ENCODE measurements around the gene LAT. TPM values are rescaled to one million over a fixed set of nuclear protein-coding genes. Genes with fewer than 3 reads are reported as not detected.
"Not testable (repeated sequence)": the region's sequence is repeated elsewhere in the genome, so short reads cannot be mapped to it uniquely, and the experiment has no call there.

Gene LAT
- polyA plus RNA-seq, 1 experiment, result 2.6 TPM

- H3K27me3 ChIP-seq (ENCODE audit: control insufficient read depth, insufficient read depth, low read length), result no peaks in the 10 kb centered on the region
- no peak overlapping the region for H3K27ac ChIP-seq (ENCODE audit: low read depth, low read length)
- peaks cover 7% of the 10 kb centered on the region; the same call in 1 of the 2 replicates for H3K9me3 ChIP-seq (ENCODE audit: control insufficient read depth, insufficient read depth, low read length)
- CTCF ChIA-PET, result no interaction called here
- DNase-seq (ENCODE audit: low read depth, low spot score), result no peak
- no peak overlapping the region for H3K4me3 ChIP-seq (ENCODE audit: low read depth, low read length)
- POLR2A ChIA-PET, result no interaction called here
- TF ChIP-seq, protein P1, sequence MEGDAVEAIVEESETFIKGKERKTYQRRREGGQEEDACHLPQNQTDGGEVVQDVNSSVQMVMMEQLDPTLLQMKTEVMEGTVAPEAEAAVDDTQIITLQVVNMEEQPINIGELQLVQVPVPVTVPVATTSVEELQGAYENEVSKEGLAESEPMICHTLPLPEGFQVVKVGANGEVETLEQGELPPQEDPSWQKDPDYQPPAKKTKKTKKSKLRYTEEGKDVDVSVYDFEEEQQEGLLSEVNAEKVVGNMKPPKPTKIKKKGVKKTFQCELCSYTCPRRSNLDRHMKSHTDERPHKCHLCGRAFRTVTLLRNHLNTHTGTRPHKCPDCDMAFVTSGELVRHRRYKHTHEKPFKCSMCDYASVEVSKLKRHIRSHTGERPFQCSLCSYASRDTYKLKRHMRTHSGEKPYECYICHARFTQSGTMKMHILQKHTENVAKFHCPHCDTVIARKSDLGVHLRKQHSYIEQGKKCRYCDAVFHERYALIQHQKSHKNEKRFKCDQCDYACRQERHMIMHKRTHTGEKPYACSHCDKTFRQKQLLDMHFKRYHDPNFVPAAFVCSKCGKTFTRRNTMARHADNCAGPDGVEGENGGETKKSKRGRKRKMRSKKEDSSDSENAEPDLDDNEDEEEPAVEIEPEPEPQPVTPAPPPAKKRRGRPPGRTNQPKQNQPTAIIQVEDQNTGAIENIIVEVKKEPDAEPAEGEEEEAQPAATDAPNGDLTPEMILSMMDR (IDR thresholded peaks at IDR 0.05; ENCODE audit: low read depth, low read length), result no peak
These were observed 47.5 kb upstream of the LAT start for GRCh38 chr16:28937222-28937876.

- TF ChIP-seq, protein P1 (IDR thresholded peaks at IDR 0.05; ENCODE audit: low read depth, low read length), result no peak
- POLR2A ChIA-PET, result no interaction called here
- Histone ChIP-seq H3K27ac (ENCODE audit: low read depth, low read length) (no peak overlapping the region), H3K4me3 (ENCODE audit: low read depth, low read length) (no peak overlapping the region), H3K9me3 (ENCODE audit: control insufficient read depth, insufficient read depth, low read length) (peaks cover 7% of the 10 kb centered on the region; the same call in 1 of the 2 replicates), H3K27me3 (ENCODE audit: control insufficient read depth, insufficient read depth, low read length) (no peaks in the 10 kb centered on the region)
- CTCF ChIA-PET, result no interaction called here
- no peak for DNase-seq (ENCODE audit: low read depth, low spot score)
These were observed 46.1 kb upstream of the LAT start for GRCh38 chr16:28938721-28939120.

- POLR2A ChIA-PET; H3K27ac ChIP-seq (ENCODE audit: low read depth, low read length); CTCF ChIA-PET; H3K4me3 ChIP-seq (ENCODE audit: low read depth, low read length); H3K9me3 ChIP-seq (ENCODE audit: control insufficient read depth, insufficient read depth, low read length); DNase-seq (ENCODE audit: low read depth, low spot score); H3K27me3 ChIP-seq (ENCODE audit: control insufficient read depth, insufficient read depth, low read length): not testable (repeated sequence)
These were observed 45.0 kb upstream of the LAT start for GRCh38 chr16:28939825-28940224.

- Histone ChIP-seq H3K4me3 (ENCODE audit: low read depth, low read length) (no peak overlapping the region), H3K27ac (ENCODE audit: low read depth, low read length) (no peak overlapping the region), H3K27me3 (ENCODE audit: control insufficient read depth, insufficient read depth, low read length) (no peaks in the 10 kb centered on the region), H3K9me3 (ENCODE audit: control insufficient read depth, insufficient read depth, low read length) (no peaks in the 10 kb centered on the region)
- no peak for DNase-seq (ENCODE audit: low read depth, low spot score)
- TF ChIP-seq, protein P1 (IDR thresholded peaks at IDR 0.05; ENCODE audit: low read depth, low read length), result no peak
- ChIA-PET POLR2A (interaction anchor here (0.6 kb wide), 1 partner anchor 71 kb away, joined by 5 read pairs; no protein-coding TSS in a partner anchor), CTCF (interaction anchor here (0.6 to 2.3 kb wide), 2 partner anchors 65 to 96 kb away, joined by 4 to 18 read pairs; partner anchors contain the start of gene TUFM)
These were observed 41.6 kb upstream of the LAT start for GRCh38 chr16:28943281-28943680.

DNA sequence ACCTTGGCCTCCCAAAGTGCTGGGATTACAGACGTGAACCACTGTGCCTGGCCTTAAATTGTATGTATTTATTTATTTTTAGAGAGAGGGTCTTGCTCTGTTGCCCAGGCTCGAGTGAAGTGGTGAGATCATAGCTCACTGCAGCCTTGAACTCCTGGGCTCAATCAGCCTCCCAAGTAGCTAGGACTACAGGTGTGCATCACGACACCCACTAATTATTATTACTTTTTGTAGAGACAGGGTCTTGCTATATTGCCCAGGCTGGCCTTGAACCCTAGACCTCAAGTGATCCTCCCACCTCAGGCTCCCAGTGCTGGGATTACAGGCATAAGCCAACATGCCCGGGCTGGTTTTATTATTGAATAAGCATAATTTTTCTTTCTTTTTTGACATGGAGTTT is 38.2 kb upstream of the LAT start:
- Histone ChIP-seq H3K27me3 (ENCODE audit: control insufficient read depth, insufficient read depth, low read length) (no peaks in the 10 kb centered on the region), H3K4me3 (ENCODE audit: low read depth, low read length) (no peak overlapping the region), H3K9me3 (ENCODE audit: control insufficient read depth, insufficient read depth, low read length) (no peaks in the 10 kb centered on the region; the same call in 1 of the 2 replicates), H3K27ac (ENCODE audit: low read depth, low read length) (no peak overlapping the region)
- no peak for DNase-seq (ENCODE audit: low read depth, low spot score)
- POLR2A ChIA-PET, result no interaction called here
- TF ChIP-seq, protein P1 (IDR thresholded peaks at IDR 0.05; ENCODE audit: low read depth, low read length), result no peak
- CTCF ChIA-PET, result interaction anchor here (2.4 kb wide), 1 partner anchor 125 kb away, joined by 10 read pairs; the partner anchor contains the start of gene ATXN2L

All from AG04450 (cell line).